ENCODE results near the gene ZC2HC1C.
"Not testable (repeated sequence)": the region's sequence is repeated elsewhere in the genome, so short reads cannot be mapped to it uniquely, and the experiment has no call there.

ZC2HC1C gene

GRCh38 chr14:75059642-75060041, 9.8 kb upstream of the ZC2HC1C start:
- no peak for DNase-seq

GRCh38 chr14:75060420-75060819, 9.0 kb upstream of the ZC2HC1C start:
- no peak for DNase-seq

GRCh38 chr14:75063013-75063412, 6.4 kb upstream of the ZC2HC1C start:
- no peak for DNase-seq

GRCh38 chr14:75063491-75064204, 5.8 kb upstream of the ZC2HC1C start, which contains the start of gene ACYP1:
TSS of gene ACYP1 (minus strand) at chr14:75064024. CDS start at chr14:75063553, 471 bp downstream.
- peak; percentile 96 for DNase-seq

DNA sequence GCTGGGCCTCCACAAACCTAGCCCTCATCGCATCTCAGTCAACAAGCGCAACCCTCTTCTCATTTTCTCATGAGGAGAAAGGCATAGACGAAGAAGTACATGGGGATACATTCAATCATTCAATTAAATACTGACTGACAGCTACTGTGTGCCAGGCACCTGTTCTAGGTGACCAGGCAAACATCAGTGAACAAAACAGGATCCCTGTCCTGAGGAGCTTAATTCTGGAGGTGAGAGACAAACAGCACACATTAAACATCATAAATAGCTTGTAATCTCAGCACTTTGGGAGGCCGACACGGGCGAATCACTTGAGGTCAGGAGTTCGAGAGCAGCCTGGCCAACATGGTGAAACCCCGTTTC, 5.3 kb upstream of the ZC2HC1C start:
- DNase-seq, result no peak

- no peak for DNase-seq
Measured at GRCh38 chr14:75066691-75067090, 2.8 kb upstream of the ZC2HC1C start.

DNA sequence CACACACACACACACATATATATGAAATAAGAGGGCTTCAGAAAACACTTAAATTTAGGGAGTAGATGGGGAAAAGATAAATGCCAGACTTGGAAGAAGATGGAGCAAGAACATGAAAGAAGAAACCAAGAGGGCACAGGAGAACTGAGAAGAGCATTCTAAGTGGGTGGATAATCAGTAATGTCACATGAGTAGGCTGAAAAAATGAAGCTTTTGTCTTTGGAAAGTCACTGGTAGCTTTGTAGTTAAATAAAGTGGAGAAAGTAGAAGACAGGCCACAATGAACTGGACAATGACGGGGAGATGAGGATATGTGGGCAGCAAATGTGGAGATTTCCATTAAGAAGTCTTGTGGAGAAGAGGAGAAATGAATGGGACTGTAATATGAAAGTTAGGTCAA, 2.2 kb upstream of the ZC2HC1C start:
- no peak for DNase-seq

- DNase-seq, result not testable (repeated sequence)
Measured at GRCh38 chr14:75067765-75068164, 1.7 kb upstream of the ZC2HC1C start.

DNA sequence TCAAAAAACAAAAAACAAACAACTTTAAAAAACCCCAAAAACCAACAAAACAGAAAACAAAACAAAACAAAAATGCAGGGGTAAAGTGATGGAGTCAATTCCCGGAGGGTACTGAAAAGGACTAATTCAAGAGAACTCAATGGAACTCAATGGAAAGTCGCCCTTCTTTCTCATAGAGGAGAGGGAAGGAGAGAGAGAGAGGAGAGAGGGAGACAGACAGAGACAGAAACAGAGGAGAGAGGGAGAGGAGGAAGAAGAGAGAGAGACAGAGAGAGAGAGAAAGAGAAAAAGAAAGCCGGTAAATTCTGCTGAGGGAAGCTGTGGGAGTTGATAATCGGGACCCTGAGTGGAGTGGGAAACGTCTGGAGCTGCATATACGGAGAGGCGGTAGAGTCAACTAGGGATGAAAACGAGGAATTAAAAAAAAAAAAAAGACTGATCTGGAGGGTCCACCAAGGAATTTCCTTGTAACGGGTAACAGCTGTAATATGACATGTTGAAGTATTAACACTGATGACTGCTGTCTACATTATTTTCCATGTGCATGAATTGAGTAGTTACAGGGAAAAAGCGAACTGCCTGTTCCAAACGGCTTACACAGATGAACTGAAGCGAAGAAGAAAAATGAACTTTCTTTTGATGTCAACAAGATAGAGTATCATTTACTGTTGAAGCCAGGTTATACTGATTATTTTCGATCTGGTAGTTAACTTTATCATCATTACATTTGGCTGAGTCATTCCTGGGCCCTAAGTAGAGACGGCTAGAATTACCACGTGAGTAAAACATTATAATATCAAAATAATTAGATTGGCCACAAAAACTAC, 934 bp upstream of the ZC2HC1C start:
- no peak for DNase-seq

- DNase-seq, result no peak
Measured at GRCh38 chr14:75069811-75070145, 337 bp downstream of the ZC2HC1C start.

DNA sequence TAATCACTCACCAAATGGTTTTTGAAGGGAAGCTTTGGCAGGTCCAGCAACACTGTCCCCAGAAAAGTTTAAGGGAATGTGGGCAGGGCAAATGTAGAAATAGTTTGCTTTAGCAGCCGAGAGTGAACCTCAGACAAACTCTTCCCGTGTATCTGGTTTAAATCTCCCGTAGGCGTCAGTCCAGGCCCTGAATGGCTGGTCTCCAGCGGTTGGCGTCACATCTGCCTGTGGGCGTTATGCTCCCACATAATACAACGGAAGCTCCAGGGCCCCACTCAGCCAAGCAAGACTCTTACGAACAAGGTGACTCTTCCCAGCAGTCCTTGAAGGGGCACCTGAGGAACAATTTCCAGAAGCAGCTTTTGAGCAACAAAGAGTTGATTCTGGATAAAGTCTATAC, 942 bp downstream of the ZC2HC1C start:
- DNase-seq, result no peak

GRCh38 chr14:75077794-75078193, 8.4 kb downstream of the ZC2HC1C start:
- DNase-seq, result peak; percentile 62

DNA sequence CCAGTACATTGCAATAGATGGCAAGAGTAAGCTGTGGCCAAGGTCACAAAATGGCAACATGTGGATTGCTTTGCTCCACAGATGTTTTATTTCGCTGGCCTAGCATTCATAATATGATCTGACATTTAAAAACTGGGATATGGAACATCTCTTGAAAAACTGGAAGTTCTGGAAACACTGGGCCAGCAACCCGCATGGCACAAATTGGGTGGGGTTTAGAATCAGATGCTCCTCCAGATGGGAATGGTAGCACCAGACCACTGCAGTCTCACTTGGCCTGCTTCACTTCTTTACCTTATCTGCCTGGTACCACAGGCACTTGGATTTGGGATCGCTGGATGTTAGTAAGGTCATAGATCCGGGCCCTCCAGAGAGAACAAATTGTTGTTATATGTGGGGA, 10.1 kb downstream of the ZC2HC1C start:
- DNase-seq, result no peak

GRCh38 chr14:75081660-75082229, 12.3 kb downstream of the ZC2HC1C start:
- DNase-seq, result no peak

DNA sequence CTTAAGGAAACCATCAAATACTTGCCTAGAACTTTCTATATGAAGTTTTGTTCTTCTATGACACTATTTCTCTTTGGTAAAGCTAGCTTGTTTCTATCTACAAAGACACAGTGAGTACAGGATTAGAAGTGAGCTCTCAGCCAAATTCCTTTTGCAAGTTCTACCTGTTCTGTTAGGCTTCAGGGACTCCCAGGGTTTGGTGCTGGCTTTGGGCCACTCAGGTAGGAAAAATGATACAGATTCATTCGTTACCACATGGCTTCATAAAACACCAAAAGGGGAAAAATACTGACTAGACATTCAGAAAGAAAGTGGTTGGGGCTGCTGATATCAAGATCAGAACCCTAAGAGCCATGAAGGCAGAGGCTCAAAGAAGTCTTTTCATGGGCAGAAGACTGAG, 13.8 kb downstream of the ZC2HC1C start:
- DNase-seq, result no peak

DNA sequence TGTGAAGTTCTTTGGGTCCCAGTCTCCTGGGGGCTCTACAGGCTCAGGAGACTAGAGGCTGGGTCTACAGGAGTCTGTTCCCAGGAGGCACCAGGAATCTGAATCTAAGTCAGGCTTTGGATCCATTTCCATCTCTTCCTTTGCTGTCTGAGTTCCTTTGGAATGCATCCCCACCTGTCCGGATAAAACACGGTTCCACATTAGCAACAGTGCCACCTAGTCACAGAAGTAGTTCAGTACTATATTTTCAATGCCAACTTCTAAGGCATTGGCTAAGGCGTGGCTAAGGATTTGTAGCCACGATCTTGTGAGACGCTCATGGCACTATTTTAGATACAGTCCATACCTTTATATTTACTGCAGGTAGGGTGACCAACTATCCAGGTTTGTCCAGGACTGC, 15.1 kb downstream of the ZC2HC1C start:
- DNase-seq, result no peak

- no peak for DNase-seq
Measured at GRCh38 chr14:75088153-75088552, 18.7 kb downstream of the ZC2HC1C start.

DNA sequence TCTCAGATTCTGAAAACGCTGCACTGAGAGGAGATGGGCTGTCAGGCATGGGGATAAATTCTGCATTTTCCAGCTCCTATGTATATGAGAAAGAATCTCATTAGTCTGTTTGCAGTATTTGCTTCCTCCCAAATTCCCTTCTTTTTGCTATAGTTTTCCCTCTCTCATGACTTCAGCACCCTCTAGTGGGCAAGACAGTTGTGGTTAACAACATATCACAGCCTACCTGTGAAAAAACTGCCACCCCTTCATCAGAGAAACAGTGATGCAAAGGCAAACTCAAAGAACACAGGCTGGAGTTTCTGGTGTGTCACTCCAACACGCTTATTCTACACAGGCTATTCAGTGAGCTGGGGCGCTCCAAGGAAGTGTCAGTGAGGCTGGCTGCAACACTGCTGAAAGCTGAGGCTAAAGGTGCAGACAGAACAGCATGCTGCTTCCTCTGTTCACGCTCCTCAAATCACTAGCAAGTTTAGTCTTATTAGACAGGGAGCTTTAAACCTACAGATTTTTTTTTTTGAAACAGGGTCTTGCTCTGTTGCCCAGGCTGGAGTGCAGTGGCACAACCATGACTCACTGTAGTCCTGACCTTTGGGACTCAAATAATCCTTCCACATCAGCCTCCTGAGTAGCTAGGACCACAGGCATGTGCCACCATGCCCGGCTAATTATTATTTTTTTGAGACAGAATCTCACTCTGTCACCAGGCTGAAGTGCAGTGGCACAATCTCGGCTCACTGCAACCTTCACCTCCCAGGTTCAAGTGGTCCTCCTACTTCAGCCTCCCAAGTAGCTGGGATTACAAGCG, 19.3 kb downstream of the ZC2HC1C start:
- peak; percentile 67 for DNase-seq

GRCh38 chr14:75090353-75090752, 20.9 kb downstream of the ZC2HC1C start:
- DNase-seq, result no peak

- no peak for DNase-seq
Measured at GRCh38 chr14:75091251-75091650, 21.8 kb downstream of the ZC2HC1C start.

DNA sequence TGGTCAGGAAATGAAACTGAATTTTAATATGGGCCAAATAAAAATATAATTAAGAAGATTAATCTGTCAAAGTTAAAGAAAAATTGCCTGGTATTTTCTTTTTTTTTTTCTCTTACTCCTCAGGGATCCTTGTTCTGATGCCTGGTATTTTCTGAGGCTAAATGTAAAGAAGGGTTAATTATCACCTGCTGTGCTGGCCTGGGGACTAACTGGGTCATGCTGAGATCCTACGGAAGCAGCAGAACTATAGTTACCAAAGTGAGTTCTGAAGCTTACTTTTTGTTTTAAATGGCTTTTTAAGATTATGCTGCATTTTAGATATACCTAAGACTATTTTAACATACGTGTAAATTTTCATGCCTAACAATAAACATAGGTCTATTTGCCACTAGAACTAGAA, 23.3 kb downstream of the ZC2HC1C start:
- no peak for DNase-seq

GRCh38 chr14:75094896-75095295, 25.5 kb downstream of the ZC2HC1C start:
- DNase-seq, result no peak

GRCh38 chr14:75095690-75096089, 26.2 kb downstream of the ZC2HC1C start:
- no peak for DNase-seq

Data from islet precursor cell (in vitro differentiated cells).